Sigmoid colon (tissue), 4 donors: ENCODE measurements around the gene KCND1.

Experiments used
- CTCF ChIP-seq, 4 experiments: fragments of 450-650 bp in 3 of 4; fragments of 200-600 bp in 1 of 4; IDR thresholded peaks; one replicate each; pipeline ENCODE4 v1.5.1; 2016 to 2019; ENCODE audit warnings: antibody characterized with exemption in 4 of 4, mild to moderate bottlenecking in 3 of 4, moderate library complexity in 2 of 4
- EP300 ChIP-seq, 4 donors: sonication (generic); formaldehyde crosslinking; IDR thresholded peaks; one replicate each; pipeline ENCODE4 v1.6.1; 2017; ENCODE audit warnings: antibody characterized with exemption in 4 of 4
- POLR2A ChIP-seq, 2 donors: fragments of 450-650 bp; IDR thresholded peaks; one replicate each; pipeline ENCODE4 v1.6.1; 2016; ENCODE audit warnings: antibody characterized with exemption in 2 of 2, mild to moderate bottlenecking in 2 of 2, moderate library complexity in 2 of 2

GRCh38 chrX:48975041-48975440, 3.4 kb upstream of the KCND1 start:
- no peak for TF ChIP-seq CTCF (IDR thresholded peaks at IDR 0.05)
- no peak for TF ChIP-seq EP300 (IDR thresholded peaks at IDR 0.05)
- TF ChIP-seq POLR2A (IDR thresholded peaks at IDR 0.05), result no peak
